GM19468 (cell line): ENCODE data around the gene GDF10.
A peak's percentile ranks its signal among the peaks of the same experiment; 100 is the strongest.

Experiments
- ATAC-seq: cut with Tn5 transposase; IDR thresholded peaks from one replicate; pipeline ENCODE4 v1.9.1; 2021; ENCODE audit warnings: mild to moderate bottlenecking, moderate library complexity, moderate number of reproducible peaks; ENCODE audit not compliant: unreplicated experiment; ENCODE audit errors: extremely low read depth

Gene GDF10

GRCh38 chr10:47299611-47300428 is at the start of gene GDF10:
TSS of gene GDF10 (plus strand) at chr10:47300197. CDS start at chr10:47300652, 455 bp downstream.
- no peak for ATAC-seq

- ATAC-seq, result no peak
These were observed 47.8 kb upstream of the GDF10 start for GRCh38 chr10:47252093-47252780.

- no peak for ATAC-seq
These were observed 46.9 kb upstream of the GDF10 start for GRCh38 chr10:47253030-47253637.

GRCh38 chr10:47253651-47254375 is 46.2 kb upstream of the GDF10 start:
- ATAC-seq, result no peak

GRCh38 chr10:47254611-47255010 is 45.4 kb upstream of the GDF10 start:
- no peak for ATAC-seq

- ATAC-seq, result no peak
These were observed 44.8 kb upstream of the GDF10 start for GRCh38 chr10:47255033-47255813.

GRCh38 chr10:47255866-47256265 is 44.1 kb upstream of the GDF10 start:
- ATAC-seq, result no peak

GRCh38 chr10:47256751-47257336 is 43.2 kb upstream of the GDF10 start:
- ATAC-seq, result no peak

- no peak for ATAC-seq
These were observed 42.4 kb upstream of the GDF10 start for GRCh38 chr10:47257396-47258120.

GRCh38 chr10:47258921-47259320 is 41.1 kb upstream of the GDF10 start:
- ATAC-seq, result no peak

GRCh38 chr10:47259466-47259865 is 40.5 kb upstream of the GDF10 start:
- no peak for ATAC-seq

- no peak for ATAC-seq
These were observed 39.4 kb upstream of the GDF10 start for GRCh38 chr10:47260505-47261111.

- ATAC-seq, result peak; percentile 90
These were observed 38.9 kb upstream of the GDF10 start for GRCh38 chr10:47261121-47261520.

GRCh38 chr10:47261556-47261955 is 38.4 kb upstream of the GDF10 start:
- ATAC-seq, result no peak

- no peak for ATAC-seq
These were observed 37.1 kb upstream of the GDF10 start for GRCh38 chr10:47262606-47263533.

GRCh38 chr10:47264797-47265281 is 35.2 kb upstream of the GDF10 start:
- ATAC-seq, result no peak

- no peak for ATAC-seq
These were observed 33.4 kb upstream of the GDF10 start for GRCh38 chr10:47266602-47267001.
